GM21528 (cell line): ENCODE measurements around the gene CCDC77.

ENCODE experiments used
- ATAC-seq: cut with Tn5 transposase; IDR thresholded peaks from one replicate; pipeline ENCODE4 v1.9.1; 2021; ENCODE audit warnings: mild to moderate bottlenecking, moderate library complexity; ENCODE audit not compliant: unreplicated experiment, low FRiP score

CCDC77 gene

GRCh38 chr12:450438-450837 lies 49.0 kb downstream of the CCDC77 start:
- no peak for ATAC-seq

- no peak for ATAC-seq
Measured at GRCh38 chr12:452667-453210, 51.3 kb downstream of the CCDC77 start.

GRCh38 chr12:454833-455232 lies 53.4 kb downstream of the CCDC77 start:
- ATAC-seq, result no peak

- no peak for ATAC-seq
Measured at GRCh38 chr12:455821-456220, 54.4 kb downstream of the CCDC77 start.

GRCh38 chr12:457676-458075 lies 56.2 kb downstream of the CCDC77 start:
- ATAC-seq, result no peak

- no peak for ATAC-seq
Measured at GRCh38 chr12:459050-459429, 57.6 kb downstream of the CCDC77 start.

GRCh38 chr12:459430-460258 lies 58.2 kb downstream of the CCDC77 start, which contains the start of gene B4GALNT3:
Gene B4GALNT3 (plus strand): TSS chr12:459939. CDS start chr12:460377, 438 bp downstream.
- ATAC-seq, result no peak

GRCh38 chr12:460261-461230 lies 59.1 kb downstream of the CCDC77 start:
- ATAC-seq, result no peak

- no peak for ATAC-seq
Measured at GRCh38 chr12:461425-461824, 60.0 kb downstream of the CCDC77 start.

GRCh38 chr12:462936-463705 lies 61.7 kb downstream of the CCDC77 start:
- ATAC-seq, result no peak

GRCh38 chr12:464484-465267 lies 63.2 kb downstream of the CCDC77 start:
- no peak for ATAC-seq

- no peak for ATAC-seq
Measured at GRCh38 chr12:466039-466438, 64.6 kb downstream of the CCDC77 start.

- ATAC-seq, result no peak
Measured at GRCh38 chr12:466762-467161, 65.3 kb downstream of the CCDC77 start.

GRCh38 chr12:467591-467990 lies 66.1 kb downstream of the CCDC77 start:
- no peak for ATAC-seq

GRCh38 chr12:468671-469389 lies 67.4 kb downstream of the CCDC77 start:
- ATAC-seq, result no peak

GRCh38 chr12:470133-470532 lies 68.7 kb downstream of the CCDC77 start:
- ATAC-seq, result no peak

GRCh38 chr12:473198-473597 lies 71.8 kb downstream of the CCDC77 start:
- ATAC-seq, result no peak

- no peak for ATAC-seq
Measured at GRCh38 chr12:473863-474577, 72.6 kb downstream of the CCDC77 start.
